H1 (cell line): ENCODE results near the gene ZC3H12C.

Experiments used
- CBX5 ChIP-seq: fragments of 300-800, 300-1000 bp; sonication (generic); IDR thresholded peaks from 2 replicates; pipeline ENCODE4 v1.7.1; 2016; ENCODE audit warnings: antibody characterized with exemption, low read length, low read depth
- CTCF ChIP-seq, 3 experiments: IDR thresholded peaks; 1 replicate in 2 of 3; 2 replicates in 1 of 3; pipeline versions ENCODE4 v1.5.1 to v1.6.1; 2011; ENCODE audit warnings: low read length in 3 of 3, mild to moderate bottlenecking in 3 of 3, inconsistent platforms in 2 of 3, low read depth in 1 of 3, moderate library complexity in 1 of 3; ENCODE audit not compliant: insufficient read depth in 1 of 3; ENCODE audit errors: control extremely low read depth in 1 of 3
- HDAC2 ChIP-seq, 2 experiments: fragments of 300-600 bp in 1 of 2; sonication (generic) in 1 of 2; IDR thresholded peaks; 2 replicates each; pipeline ENCODE4 v1.6.1; 2011 to 2012; ENCODE audit warnings: low read depth in 2 of 2, low read length in 2 of 2, mild to moderate bottlenecking in 2 of 2, moderate library complexity in 2 of 2, borderline replicate concordance in 1 of 2, inconsistent platforms in 1 of 2
- JUND ChIP-seq: IDR thresholded peaks from 2 replicates; pipeline ENCODE4 v1.6.1; 2011; ENCODE audit warnings: mild to moderate bottlenecking, improper control_type of control experiment, low read length
- POLR2A ChIP-seq, 2 experiments: IDR thresholded peaks; 1 replicate in 1 of 2; 2 replicates in 1 of 2; pipeline ENCODE4 v1.6.1; 2011; ENCODE audit warnings: low read depth in 2 of 2, low read length in 2 of 2, mild to moderate bottlenecking in 2 of 2; ENCODE audit errors: control extremely low read depth in 1 of 2
- TEAD4 ChIP-seq: IDR thresholded peaks from 2 replicates; pipeline ENCODE4 v1.6.1; 2012; ENCODE audit warnings: low read depth, low read length, inconsistent platforms, mixed read lengths

GRCh38 chr11:110075105-110075846, 17.9 kb upstream of the ZC3H12C start:
- TF ChIP-seq CBX5 (no peak), POLR2A (IDR thresholded peaks at IDR 0.05; ENCODE audit: control extremely low read depth in 1 of 2, low read depth in 2 of 2, low read length in 2 of 2) (no peak), HDAC2 (IDR thresholded peaks at IDR 0.05; ENCODE audit: borderline replicate concordance in 1 of 2, low read depth in 2 of 2, low read length in 2 of 2) (no peak), JUND (no peak), CTCF (IDR thresholded peaks at IDR 0.05; ENCODE audit: control extremely low read depth in 1 of 3, insufficient read depth in 1 of 3, low read depth in 1 of 3, low read length in 3 of 3) (no peak), TEAD4 (no peak)
